HuH-7 (cell line): ENCODE measurements around the gene BMS1.
"Not testable (repeated sequence)": the region's sequence is repeated elsewhere in the genome, so short reads cannot be mapped to it uniquely, and the experiment has no call there.

ENCODE experiments used
- DNase-seq: peaks from one replicate; pipeline ENCODE4 v3.0.0; 2011; ENCODE audit warnings: low spot score

The BMS1 gene

GRCh38 chr10:42866115-42866995, 83.8 kb downstream of the BMS1 start:
- DNase-seq, result peak; percentile 15

- no peak for DNase-seq
Measured at GRCh38 chr10:42867571-42867970, 85.0 kb downstream of the BMS1 start.

- no peak for DNase-seq
Measured at GRCh38 chr10:42868530-42868929, 85.9 kb downstream of the BMS1 start.

GRCh38 chr10:42869977-42870350, 87.4 kb downstream of the BMS1 start:
- no peak for DNase-seq

- not testable (repeated sequence) for DNase-seq
Measured at GRCh38 chr10:42871138-42871641, 88.6 kb downstream of the BMS1 start.

GRCh38 chr10:42871823-42872222, 89.2 kb downstream of the BMS1 start:
- no peak for DNase-seq

- no peak for DNase-seq
Measured at GRCh38 chr10:42872865-42873435, 90.4 kb downstream of the BMS1 start.

GRCh38 chr10:42874713-42875387, 92.3 kb downstream of the BMS1 start:
- DNase-seq, result no peak

- no peak for DNase-seq
Measured at GRCh38 chr10:42875388-42875755, 92.8 kb downstream of the BMS1 start.

GRCh38 chr10:42875798-42876341, 93.3 kb downstream of the BMS1 start:
- DNase-seq, result no peak

- DNase-seq, result no peak
Measured at GRCh38 chr10:42876476-42876875, 93.9 kb downstream of the BMS1 start.

- no peak for DNase-seq
Measured at GRCh38 chr10:42876945-42877344, 94.3 kb downstream of the BMS1 start.

- no peak for DNase-seq
Measured at GRCh38 chr10:42877496-42878030, 95.0 kb downstream of the BMS1 start.

- DNase-seq, result no peak
Measured at GRCh38 chr10:42878134-42878820, 95.7 kb downstream of the BMS1 start.

- DNase-seq, result no peak
Measured at GRCh38 chr10:42878821-42879195, 96.2 kb downstream of the BMS1 start.

GRCh38 chr10:42879380-42880254, 97.0 kb downstream of the BMS1 start:
- DNase-seq, result no peak

- DNase-seq, result no peak
Measured at GRCh38 chr10:42880255-42880620, 97.6 kb downstream of the BMS1 start.

- DNase-seq, result no peak
Measured at GRCh38 chr10:42882597-42882996, 100.0 kb downstream of the BMS1 start.
